ENCODE results near the gene PTGER3.

GRCh38 chr1:70930062-70930461, 117.6 kb downstream of the PTGER3 start:
- TF ChIP-seq CTCF (optimal IDR thresholded peaks at IDR 0.05 in 1 of 3, IDR thresholded peaks at IDR 0.05 in 1 of 3, conservative IDR thresholded peaks at IDR 0.05 in 1 of 3; ENCODE audit: extremely low read depth in 1 of 3, insufficient read depth in 2 of 3, low read length in 3 of 3): no peak
- TF ChIP-seq EZH2 (IDR thresholded peaks at IDR 0.05; ENCODE audit: low read length): no peak
